Measurements from ENCODE around the gene POLDIP3. TPM values are rescaled to one million over a fixed set of nuclear protein-coding genes. Genes with fewer than 3 reads are reported as not detected.

Gene POLDIP3
- total and polyA plus RNA-seq, 8 donors, result 21.6 to 60.8 (median 34.8) TPM

DNA sequence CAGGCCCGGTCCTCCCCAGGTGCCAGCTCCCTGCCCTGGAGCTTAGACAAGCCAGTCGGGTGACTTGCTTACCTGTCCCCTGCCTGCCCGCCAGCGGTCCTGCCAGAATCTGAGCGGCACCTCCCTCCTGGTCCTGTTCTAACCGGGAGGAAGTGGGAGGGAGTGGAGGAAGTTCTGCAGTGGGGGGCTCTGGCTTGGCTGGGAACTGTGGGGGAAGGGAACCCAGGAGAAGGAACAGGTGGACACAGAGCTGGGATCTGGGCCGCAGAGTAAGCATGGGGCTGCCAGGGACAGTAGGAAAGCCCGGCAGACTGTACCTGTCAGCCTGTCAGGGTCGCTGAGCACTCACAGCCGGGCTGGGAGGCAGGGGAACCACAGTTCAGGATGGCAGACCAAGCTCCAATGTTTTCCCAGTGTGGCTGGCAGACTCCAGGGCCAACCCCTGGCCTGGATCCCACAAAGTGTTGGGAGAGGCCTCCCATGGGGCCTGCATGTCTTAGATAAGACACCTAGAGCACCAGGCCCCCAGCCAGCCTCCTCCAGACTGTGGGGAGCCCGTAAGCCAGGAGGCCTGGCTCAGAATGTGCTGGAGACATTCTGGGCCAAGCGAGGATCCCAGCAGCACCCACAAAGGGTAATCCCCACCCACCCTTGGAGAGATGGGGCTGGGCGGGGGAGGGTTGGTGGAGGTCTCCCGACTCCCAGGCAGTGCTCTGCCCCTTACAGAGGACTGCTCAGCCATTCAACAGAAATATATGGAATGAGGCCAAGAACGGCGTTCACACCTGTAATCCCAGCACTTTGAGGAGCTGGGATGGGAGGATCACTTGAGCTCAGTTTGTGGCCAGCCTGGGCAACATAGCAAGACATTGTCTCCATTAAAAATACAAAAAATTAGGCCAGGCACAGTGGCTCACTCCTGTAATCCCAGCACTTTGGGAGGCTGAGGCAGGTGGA, 32.2 kb upstream of the POLDIP3 start:
- DNase-seq, result peak; percentile 79 to 91
- Histone ChIP-seq H3K27me3 (no peaks in the 10 kb centered on the region), H3K4me1 (peaks cover 71 to 75% (median 73%) of the 10 kb centered on the region in 4 donors), H3K36me3 (no peaks in the 10 kb centered on the region), H3K9me3 (no peaks in the 10 kb centered on the region), H3K27ac (peak overlapping the region; percentile 93 to 98 (median 96)), H3K4me3 (peak overlapping the region; percentile 19 to 92 (median 62))
- TF ChIP-seq EP300 (IDR thresholded peaks at IDR 0.05) (no peak), POLR2AphosphoS5 (IDR thresholded peaks at IDR 0.05) (peak in 1 of 3 donors; percentile 35)
- 22 to 33% (median 26%) methylated on average over 12 to 16 of the region's 16 CpGs for WGBS, 5 donors
- intact Hi-C loops (cut with DNase I; ENCODE audit: low total_unique reads), result no loop called here

DNA sequence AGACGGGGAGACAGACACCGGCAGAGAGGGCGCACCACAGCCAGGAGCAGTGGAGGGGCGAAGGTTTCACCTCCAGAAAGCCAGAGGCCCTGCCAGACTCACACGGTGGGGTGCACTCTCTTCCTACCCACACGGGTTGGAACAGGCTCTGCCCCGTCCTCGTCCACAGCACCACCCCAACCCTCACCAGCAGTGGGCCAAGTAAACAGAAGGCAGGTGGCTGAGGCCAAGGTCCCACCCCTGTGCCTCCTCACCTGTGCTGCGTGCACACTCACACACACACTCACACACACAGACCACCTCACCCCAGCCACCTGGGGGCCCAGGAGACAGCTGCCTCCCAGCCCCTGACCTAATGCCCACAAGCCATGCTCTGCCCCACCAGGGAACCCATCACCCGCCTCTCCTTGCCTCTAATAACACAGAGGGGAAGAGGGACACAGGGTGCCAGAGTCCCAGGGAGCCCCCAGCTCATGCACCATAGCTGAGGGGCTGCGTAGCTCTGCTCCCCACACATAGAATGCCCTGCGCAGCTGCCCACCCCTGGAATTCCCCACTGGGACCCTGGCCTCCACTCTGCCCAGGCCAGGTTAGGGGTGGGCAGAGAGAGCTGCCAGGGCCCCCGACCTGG, 31.4 kb upstream of the POLDIP3 start:
- H3K4me3 ChIP-seq, result peak overlapping the region; percentile 19 to 92 (median 62)
- peak overlapping the region; percentile 93 to 98 (median 96) for H3K27ac ChIP-seq
- TF ChIP-seq EP300 (IDR thresholded peaks at IDR 0.05) (no peak), POLR2A (IDR thresholded peaks at IDR 0.05) (no peak), POLR2AphosphoS5 (IDR thresholded peaks at IDR 0.05) (peak in 1 of 3 donors; percentile 23)
- TF ChIP-seq, protein P1, sequence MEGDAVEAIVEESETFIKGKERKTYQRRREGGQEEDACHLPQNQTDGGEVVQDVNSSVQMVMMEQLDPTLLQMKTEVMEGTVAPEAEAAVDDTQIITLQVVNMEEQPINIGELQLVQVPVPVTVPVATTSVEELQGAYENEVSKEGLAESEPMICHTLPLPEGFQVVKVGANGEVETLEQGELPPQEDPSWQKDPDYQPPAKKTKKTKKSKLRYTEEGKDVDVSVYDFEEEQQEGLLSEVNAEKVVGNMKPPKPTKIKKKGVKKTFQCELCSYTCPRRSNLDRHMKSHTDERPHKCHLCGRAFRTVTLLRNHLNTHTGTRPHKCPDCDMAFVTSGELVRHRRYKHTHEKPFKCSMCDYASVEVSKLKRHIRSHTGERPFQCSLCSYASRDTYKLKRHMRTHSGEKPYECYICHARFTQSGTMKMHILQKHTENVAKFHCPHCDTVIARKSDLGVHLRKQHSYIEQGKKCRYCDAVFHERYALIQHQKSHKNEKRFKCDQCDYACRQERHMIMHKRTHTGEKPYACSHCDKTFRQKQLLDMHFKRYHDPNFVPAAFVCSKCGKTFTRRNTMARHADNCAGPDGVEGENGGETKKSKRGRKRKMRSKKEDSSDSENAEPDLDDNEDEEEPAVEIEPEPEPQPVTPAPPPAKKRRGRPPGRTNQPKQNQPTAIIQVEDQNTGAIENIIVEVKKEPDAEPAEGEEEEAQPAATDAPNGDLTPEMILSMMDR (IDR thresholded peaks at IDR 0.05), result no peak
- peaks cover 76 to 82% (median 80%) of the 10 kb centered on the region in 4 donors for H3K4me1 ChIP-seq
- H3K36me3 ChIP-seq, result no peaks in the 10 kb centered on the region
- peak; percentile 70 to 81 for DNase-seq
- 21 to 38% (median 26%) methylated on average over 6 to 13 of the region's 13 CpGs for WGBS, 5 donors
- intact Hi-C loops (cut with DNase I; ENCODE audit: low total_unique reads), result no loop called here
- no peaks in the 10 kb centered on the region for H3K9me3 ChIP-seq
- H3K27me3 ChIP-seq, result no peaks in the 10 kb centered on the region

DNA sequence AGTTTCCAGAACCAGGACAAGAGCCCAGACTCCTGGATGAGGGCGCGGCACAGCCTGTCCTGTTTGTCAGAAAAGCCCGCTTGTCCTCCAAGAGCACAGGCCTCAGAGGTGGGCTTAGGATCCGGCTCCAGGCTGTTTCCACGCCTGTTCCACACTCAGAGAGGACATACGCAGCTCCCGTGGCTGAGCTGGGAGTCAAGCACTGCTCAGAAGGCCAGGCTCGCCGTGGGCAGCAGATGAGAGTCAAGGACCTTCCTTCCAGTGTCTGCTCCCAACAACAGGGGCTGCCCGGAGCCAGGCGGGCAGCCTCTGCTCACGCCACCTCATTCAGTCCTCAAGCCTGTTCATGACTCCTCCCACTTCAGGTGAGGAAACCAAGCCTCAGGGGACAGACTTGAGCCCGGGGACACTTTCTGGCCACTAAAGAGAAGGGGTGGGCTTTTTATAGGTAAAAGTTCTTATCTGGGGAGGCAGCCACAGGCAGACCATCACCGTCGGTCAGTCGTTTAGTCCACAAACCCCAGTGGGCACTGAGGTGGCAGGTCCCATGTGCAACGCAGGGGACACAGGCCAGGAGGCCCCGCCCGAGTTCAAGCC, 30.8 kb upstream of the POLDIP3 start:
- intact Hi-C loops (cut with DNase I; ENCODE audit: low total_unique reads), result no loop called here
- Histone ChIP-seq H3K4me3 (peak overlapping the region; percentile 19 to 92 (median 62)), H3K36me3 (no peaks in the 10 kb centered on the region), H3K4me1 (peaks cover 76 to 82% (median 80%) of the 10 kb centered on the region in 4 donors), H3K27ac (peak overlapping the region; percentile 93 to 98 (median 96)), H3K27me3 (no peaks in the 10 kb centered on the region), H3K9me3 (no peaks in the 10 kb centered on the region)
- 14 to 39% (median 23%) methylated on average over 16 to 19 of the region's 19 CpGs for WGBS, 5 donors
- peak; percentile 44 to 53 for DNase-seq
- TF ChIP-seq EP300 (IDR thresholded peaks at IDR 0.05), result no peak
- TF ChIP-seq POLR2AphosphoS5 (IDR thresholded peaks at IDR 0.05), result no peak
- TF ChIP-seq POLR2A (IDR thresholded peaks at IDR 0.05), result no peak
- TF ChIP-seq, protein P1 (IDR thresholded peaks at IDR 0.05), result no peak

DNA sequence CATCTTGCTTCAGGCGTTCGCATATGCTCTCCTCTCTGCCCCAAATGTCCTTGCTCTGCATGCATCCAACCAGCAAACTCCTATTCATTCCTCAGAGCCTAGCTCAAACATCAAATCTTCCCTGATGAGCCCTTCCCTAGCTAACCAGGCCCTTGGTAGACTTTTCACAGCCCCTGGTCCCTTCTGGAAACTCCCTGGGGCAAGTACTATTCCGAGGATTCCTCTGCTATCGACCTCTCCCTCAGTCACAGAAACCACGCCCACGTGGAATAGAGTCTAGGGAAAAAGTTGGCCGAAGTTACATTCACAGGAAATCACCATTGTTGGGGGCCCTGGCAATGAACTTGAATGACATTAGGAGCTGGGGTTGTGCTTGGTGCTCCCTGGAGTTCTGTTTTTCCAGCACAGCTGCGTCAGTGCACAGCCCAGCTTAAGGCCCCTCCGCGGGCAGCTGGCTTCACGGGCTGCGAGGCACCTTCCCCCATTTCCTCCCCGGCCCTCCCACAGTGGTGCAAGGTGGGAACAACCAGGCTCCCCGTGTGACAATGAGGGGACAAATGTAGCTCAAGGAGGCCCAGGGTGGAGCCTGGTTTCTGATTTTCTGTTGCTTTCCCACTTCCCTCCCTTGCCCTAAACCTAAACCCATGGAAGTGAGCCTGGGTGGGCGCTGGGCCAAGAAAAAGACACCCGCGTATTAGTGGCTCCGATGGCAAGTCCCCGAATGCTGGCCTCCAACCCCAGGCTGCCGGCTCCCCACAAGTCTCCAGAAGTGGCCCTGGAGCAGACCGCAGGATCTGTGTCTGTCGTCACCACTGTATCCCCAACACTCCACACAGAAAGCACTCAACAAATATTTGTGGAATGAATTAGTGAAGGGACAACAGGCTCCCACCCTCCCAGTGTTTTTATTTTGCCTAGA, 30.0 kb upstream of the POLDIP3 start:
- peak; percentile 52 to 71 for DNase-seq
- H3K36me3 ChIP-seq, result no peaks in the 10 kb centered on the region
- peak overlapping the region; percentile 19 to 92 (median 62) for H3K4me3 ChIP-seq
- WGBS, 5 donors, result 12 to 26% (median 17%) methylated on average over 21 to 22 of the region's 22 CpGs
- no peaks in the 10 kb centered on the region for H3K9me3 ChIP-seq
- H3K27me3 ChIP-seq, result no peaks in the 10 kb centered on the region
- intact Hi-C loops (cut with DNase I; ENCODE audit: low total_unique reads), result no loop called here
- peak overlapping the region; percentile 93 to 98 (median 96) for H3K27ac ChIP-seq
- TF ChIP-seq POLR2A (IDR thresholded peaks at IDR 0.05) (no peak), POLR2AphosphoS5 (IDR thresholded peaks at IDR 0.05) (no peak), EP300 (IDR thresholded peaks at IDR 0.05) (no peak)
- TF ChIP-seq, protein P1 (IDR thresholded peaks at IDR 0.05), result no peak
- H3K4me1 ChIP-seq, result peaks cover 73 to 85% (median 78%) of the 10 kb centered on the region in 4 donors
